ENCODE results near the gene TMX2.

Gene TMX2, protein sequence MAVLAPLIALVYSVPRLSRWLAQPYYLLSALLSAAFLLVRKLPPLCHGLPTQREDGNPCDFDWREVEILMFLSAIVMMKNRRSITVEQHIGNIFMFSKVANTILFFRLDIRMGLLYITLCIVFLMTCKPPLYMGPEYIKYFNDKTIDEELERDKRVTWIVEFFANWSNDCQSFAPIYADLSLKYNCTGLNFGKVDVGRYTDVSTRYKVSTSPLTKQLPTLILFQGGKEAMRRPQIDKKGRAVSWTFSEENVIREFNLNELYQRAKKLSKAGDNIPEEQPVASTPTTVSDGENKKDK

DNA sequence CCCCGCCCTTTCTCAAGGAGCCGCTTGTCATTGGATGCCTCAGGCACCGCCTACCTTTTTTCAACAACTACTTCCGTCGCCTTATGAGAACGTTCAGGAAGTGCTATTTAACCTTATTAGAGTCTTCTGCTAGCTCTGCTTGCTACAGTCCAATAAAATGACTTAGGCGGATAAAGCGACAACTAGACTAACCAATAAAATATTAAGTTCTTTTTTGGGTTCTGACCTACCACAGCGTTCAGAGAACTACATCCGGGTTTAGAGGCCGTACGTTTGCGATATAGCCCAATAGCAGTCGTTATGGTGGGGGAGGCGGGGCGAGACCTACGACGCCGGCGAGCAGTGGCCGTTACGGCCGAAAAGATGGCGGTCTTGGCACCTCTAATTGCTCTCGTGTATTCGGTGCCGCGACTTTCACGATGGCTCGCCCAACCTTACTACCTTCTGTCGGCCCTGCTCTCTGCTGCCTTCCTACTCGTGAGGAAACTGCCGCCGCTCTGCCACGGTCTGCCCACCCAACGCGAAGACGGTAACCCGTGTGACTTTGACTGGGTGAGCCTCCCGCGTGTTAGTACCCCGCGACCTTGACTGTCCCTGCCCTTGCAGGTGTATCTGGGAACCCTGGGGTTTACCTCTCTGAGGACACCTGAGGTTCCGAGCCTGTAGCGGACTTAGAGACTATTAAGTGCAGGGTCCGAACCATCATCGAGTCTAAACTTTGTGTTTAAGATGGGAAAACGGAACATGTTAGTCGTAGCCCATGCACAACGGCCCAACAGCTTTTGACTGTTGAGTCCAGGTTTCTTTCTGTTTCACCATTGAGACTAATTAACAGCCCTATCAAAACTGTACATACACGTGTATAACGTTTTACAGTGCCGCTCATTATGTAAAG is at the start of gene TMX2:
TSS of gene TMX2 (plus strand) at position 338 of the 895 bp plus-strand sequence. CDS start at position 364, 26 bp downstream.
- TF ChIP-seq EZH2 (IDR thresholded peaks at IDR 0.05) (no peak), POLR2AphosphoS5 (IDR thresholded peaks at IDR 0.05; ENCODE audit: borderline replicate concordance, low read depth, low read length) (peak; percentile 79)

DNA sequence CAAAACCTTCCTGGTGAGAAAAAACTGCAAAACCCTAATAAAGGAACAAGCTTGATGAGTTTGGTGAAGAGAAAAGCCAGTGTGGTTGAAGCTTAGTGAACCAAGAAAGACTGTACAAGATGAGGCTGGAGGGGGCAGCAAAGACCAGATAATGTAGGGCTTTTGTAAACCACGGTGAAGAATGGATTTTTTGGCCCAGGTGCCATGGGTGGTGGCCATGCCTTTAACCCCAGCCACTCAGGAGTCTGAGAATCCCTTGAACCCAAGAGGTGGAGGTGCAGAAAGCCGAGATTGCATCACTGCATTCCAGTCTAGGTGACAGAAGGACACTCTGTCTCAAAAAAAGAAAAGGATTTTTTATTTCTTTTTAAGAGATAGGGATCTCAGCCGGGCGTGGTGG is 49.5 kb upstream of the TMX2 start:
- Histone ChIP-seq H3K9me3 (ENCODE audit: low read depth, low read length) (no peaks in the 10 kb centered on the region), H3K36me3 (ENCODE audit: insufficient read depth, low read length) (peaks cover 28% of the 10 kb centered on the region), H3K4me3 (no peak overlapping the region), H3K9ac (ENCODE audit: insufficient read length) (no peak overlapping the region), H3K27ac (no peak overlapping the region)
- TF ChIP-seq FOXP2 (optimal IDR thresholded peaks at IDR 0.05; ENCODE audit: control extremely low read depth, extremely low read length, insufficient read depth) (no peak), EZH2 (IDR thresholded peaks at IDR 0.05) (no peak)
- no peak for DNase-seq (ENCODE audit: low read depth, low spot score)

More for the DNA sequence above, at the start of gene TMX2:
- peak; percentile 99 for DNase-seq (ENCODE audit: low read depth, low spot score)
- Histone ChIP-seq H3K4me3 (peak within 1 kb of the TSS; percentile 92), H3K36me3 (ENCODE audit: insufficient read depth, low read length) (peaks cover 13% of the 10 kb centered on the region), H3K9ac (ENCODE audit: insufficient read length) (peak within 1 kb of the TSS; percentile 96), H3K27ac (peak within 1 kb of the TSS; percentile 87), H3K9me3 (ENCODE audit: low read depth, low read length) (no peaks in the 10 kb centered on the region)

DNA sequence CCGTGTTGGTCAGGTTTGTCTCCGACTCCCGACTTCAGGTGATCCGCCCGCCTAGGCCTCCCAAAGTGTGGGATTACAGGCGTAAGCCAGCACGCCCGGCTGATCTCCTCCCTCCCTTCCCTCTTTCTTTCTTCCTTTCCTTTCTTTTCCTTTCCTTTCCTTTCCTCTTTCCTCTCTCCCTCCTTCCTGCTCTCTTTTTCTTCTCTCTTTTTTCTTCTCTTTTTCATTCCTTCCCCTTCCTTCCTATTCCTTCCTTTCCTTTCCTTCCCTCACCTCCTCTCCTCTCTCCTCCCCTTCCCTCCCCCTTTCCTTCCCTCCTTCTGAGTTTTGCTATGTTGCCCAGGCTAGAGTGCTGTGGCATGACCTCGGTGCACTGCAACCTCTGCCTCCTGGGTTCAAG is 48.4 kb upstream of the TMX2 start:
- no peak for DNase-seq (ENCODE audit: low read depth, low spot score)
- Histone ChIP-seq H3K27ac (no peak overlapping the region), H3K4me3 (no peak overlapping the region), H3K9me3 (ENCODE audit: low read depth, low read length) (no peaks in the 10 kb centered on the region), H3K9ac (ENCODE audit: insufficient read length) (no peak overlapping the region), H3K36me3 (ENCODE audit: insufficient read depth, low read length) (peaks cover 28% of the 10 kb centered on the region)
- no peak for TF ChIP-seq EZH2 (IDR thresholded peaks at IDR 0.05)
- TF ChIP-seq POLR2AphosphoS5 (IDR thresholded peaks at IDR 0.05; ENCODE audit: borderline replicate concordance, low read depth, low read length) = no peak
- TF ChIP-seq FOXP2 (optimal IDR thresholded peaks at IDR 0.05; ENCODE audit: control extremely low read depth, extremely low read length, insufficient read depth) = no peak

DNA sequence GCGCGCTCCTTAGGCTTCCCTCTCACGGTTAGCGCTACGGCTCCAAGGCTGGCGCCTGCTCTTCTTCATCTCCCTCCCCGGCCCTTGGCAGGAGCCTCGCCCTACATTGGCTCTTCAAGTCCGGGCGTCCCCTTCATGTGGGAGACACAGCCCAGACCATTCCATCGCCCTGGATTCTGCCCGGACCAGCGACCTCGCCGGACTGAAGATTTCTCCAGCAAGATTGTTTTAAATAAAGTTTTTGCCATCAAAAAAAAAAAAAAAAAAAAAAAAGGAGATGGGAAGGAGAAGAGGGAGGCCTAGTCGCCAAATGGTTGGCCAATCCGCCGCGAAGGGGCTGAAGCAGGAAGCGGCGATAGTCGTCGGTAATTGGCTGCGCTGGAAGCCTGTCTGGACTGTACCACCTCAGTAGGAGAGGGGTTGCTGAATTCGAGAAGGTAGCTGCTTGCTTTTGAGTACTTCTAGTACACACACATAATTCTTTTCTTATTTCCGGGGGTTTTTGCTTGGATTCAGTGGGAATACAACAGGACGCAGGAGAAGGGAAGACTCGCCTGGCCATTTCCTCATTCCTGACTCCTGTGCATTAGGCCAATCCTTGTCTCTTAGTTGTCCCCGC is 45.2 kb upstream of the TMX2 start:
- H3K9ac ChIP-seq (ENCODE audit: insufficient read length) = peak overlapping the region; percentile 91
- peak overlapping the region; percentile 99 for H3K4me3 ChIP-seq
- peaks cover 16% of the 10 kb centered on the region for H3K36me3 ChIP-seq (ENCODE audit: insufficient read depth, low read length)
- H3K27ac ChIP-seq = peak overlapping the region; percentile 96
- H3K9me3 ChIP-seq (ENCODE audit: low read depth, low read length) = no peaks in the 10 kb centered on the region
- DNase-seq (ENCODE audit: low read depth, low spot score) = peak; percentile 97
- TF ChIP-seq FOXP2 (optimal IDR thresholded peaks at IDR 0.05; ENCODE audit: control extremely low read depth, extremely low read length, insufficient read depth) (no peak), POLR2AphosphoS5 (IDR thresholded peaks at IDR 0.05; ENCODE audit: borderline replicate concordance, low read depth, low read length) (peak; percentile 57; the same call in 1 of the 2 replicates), EZH2 (IDR thresholded peaks at IDR 0.05) (no peak)

DNA sequence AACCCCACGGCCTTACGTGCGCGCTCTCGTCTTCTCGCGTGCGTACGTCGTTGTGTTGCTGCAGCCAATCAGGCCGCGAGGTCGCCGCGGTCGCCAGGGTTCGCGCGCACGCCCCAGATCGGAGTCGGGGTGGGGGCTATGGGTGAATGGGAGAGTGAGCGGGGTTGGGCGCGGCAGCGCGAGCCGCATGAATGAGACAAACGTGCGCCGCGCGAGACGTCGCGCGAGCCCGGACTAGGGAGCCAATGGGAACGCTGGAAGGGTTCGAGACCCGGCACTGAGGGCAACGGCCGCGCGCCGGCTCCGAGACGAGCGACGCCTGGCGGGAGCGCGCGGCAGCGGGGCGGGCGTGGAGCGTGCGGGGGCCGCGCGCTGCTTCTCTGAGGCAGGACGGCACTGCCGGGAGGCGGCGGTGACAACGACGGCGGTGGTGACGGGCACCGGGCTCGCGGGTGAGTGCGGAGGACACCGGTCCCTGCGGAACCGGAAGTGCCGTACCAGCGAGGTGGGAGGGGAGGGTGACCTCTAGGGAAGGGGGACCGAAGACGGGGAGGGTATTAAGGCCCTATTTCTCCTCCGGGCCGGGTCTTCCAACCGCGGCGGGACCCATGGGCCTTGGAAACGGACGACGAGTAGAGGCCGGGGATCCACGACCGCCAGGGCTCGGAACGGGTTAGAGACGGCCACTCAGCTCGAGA is 44.5 kb upstream of the TMX2 start, which contains the start of gene ZDHHC5:
TSS of gene ZDHHC5 (plus strand) at position 379 of the 698 bp plus-strand sequence. CDS start 4,977 bp downstream, outside the sequence.
- peak; percentile 99 for DNase-seq (ENCODE audit: low read depth, low spot score)
- Histone ChIP-seq H3K36me3 (ENCODE audit: insufficient read depth, low read length) (peaks cover 18% of the 10 kb centered on the region), H3K4me3 (peak within 1 kb of the TSS; percentile 99), H3K9me3 (ENCODE audit: low read depth, low read length) (no peaks in the 10 kb centered on the region), H3K9ac (ENCODE audit: insufficient read length) (peak within 1 kb of the TSS; percentile 99), H3K27ac (peak within 1 kb of the TSS; percentile 96)
- TF ChIP-seq FOXP2 (optimal IDR thresholded peaks at IDR 0.05; ENCODE audit: control extremely low read depth, extremely low read length, insufficient read depth) (no peak), POLR2AphosphoS5 (IDR thresholded peaks at IDR 0.05; ENCODE audit: borderline replicate concordance, low read depth, low read length) (peak; percentile 81), EZH2 (IDR thresholded peaks at IDR 0.05) (no peak)

DNA sequence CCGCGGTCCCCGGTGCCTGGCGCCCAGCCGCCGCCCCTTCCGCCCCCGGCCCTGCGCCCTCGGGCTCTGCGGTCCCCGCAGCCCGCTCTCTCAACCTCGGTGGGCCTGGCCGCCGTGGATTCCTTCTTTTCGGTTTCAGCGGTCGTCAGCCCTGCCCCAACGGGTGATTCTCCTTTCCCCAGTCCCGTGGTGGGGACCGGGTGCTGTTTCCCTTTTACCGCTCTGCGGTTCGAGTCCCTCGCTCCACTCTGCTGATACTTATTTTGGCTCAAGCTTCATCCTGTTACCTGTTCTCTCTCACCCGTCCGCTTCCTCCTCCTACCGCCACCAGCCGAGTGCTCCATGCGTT is 44.0 kb upstream of the TMX2 start:
- peak overlapping the region; percentile 96 for H3K27ac ChIP-seq
- H3K9me3 ChIP-seq (ENCODE audit: low read depth, low read length) = no peaks in the 10 kb centered on the region
- DNase-seq (ENCODE audit: low read depth, low spot score) = no peak
- peaks cover 23% of the 10 kb centered on the region for H3K36me3 ChIP-seq (ENCODE audit: insufficient read depth, low read length)
- H3K4me3 ChIP-seq = peak overlapping the region; percentile 99
- TF ChIP-seq POLR2AphosphoS5 (IDR thresholded peaks at IDR 0.05; ENCODE audit: borderline replicate concordance, low read depth, low read length) (no peak), EZH2 (IDR thresholded peaks at IDR 0.05) (no peak), FOXP2 (optimal IDR thresholded peaks at IDR 0.05; ENCODE audit: control extremely low read depth, extremely low read length, insufficient read depth) (no peak)
- peak overlapping the region; percentile 99 for H3K9ac ChIP-seq (ENCODE audit: insufficient read length)

DNA sequence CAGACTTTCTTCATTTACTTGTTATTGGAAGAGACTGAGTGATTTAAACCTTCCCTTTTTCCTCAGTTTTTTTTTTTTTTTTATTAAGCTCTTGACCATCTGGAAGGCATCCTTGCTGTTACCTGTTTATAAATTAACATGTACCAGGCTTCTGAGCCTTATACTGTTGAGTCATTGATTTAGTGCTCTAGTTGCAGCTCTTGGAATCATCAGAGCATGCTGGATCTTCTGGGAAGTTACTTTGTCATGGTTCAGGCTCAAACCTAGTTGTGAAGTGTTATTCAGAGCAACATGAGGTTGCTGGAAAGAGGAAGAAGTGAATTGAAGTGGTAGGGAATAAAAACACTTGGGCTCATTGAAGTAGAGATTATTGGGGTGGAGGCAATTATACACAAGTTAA is 38.1 kb upstream of the TMX2 start:
- H3K36me3 ChIP-seq (ENCODE audit: insufficient read depth, low read length) = peaks cover 59% of the 10 kb centered on the region
- no peaks in the 10 kb centered on the region for H3K9me3 ChIP-seq (ENCODE audit: low read depth, low read length)
- H3K9ac ChIP-seq (ENCODE audit: insufficient read length) = no peak overlapping the region
- H3K4me3 ChIP-seq = no peak overlapping the region
- no peak for DNase-seq (ENCODE audit: low read depth, low spot score)
- TF ChIP-seq FOXP2 (optimal IDR thresholded peaks at IDR 0.05; ENCODE audit: control extremely low read depth, extremely low read length, insufficient read depth) (no peak), POLR2AphosphoS5 (IDR thresholded peaks at IDR 0.05; ENCODE audit: borderline replicate concordance, low read depth, low read length) (no peak), EZH2 (IDR thresholded peaks at IDR 0.05) (no peak)
- H3K27ac ChIP-seq = no peak overlapping the region
